T-cell (primary cell): ENCODE results near the gene CDK5RAP3. TPM values are rescaled to one million over a fixed set of nuclear protein-coding genes. Genes with fewer than 3 reads are reported as not detected.

Experiments
- ATAC-seq, 4 experiments: fragments of 200-7000 bp in 3 of 4; fragments of 150-1000 bp in 1 of 4; cut with Tn5 transposase; replicated peaks in 1 of 4; 1 replicate in 3 of 4; 2 replicates in 1 of 4; pipeline ENCODE4 v1.10.0; 2021; ENCODE audit warnings: moderate library complexity in 3 of 4, mild to moderate bottlenecking in 2 of 4, moderate number of reproducible peaks in 1 of 4
- CTCF ChIA-PET, 2 donors: fragments of 300-600 bp; sonication (Branson Sonifier 250); formaldehyde crosslinking; loops; one replicate each; lab custom pipeline; 2022; ENCODE audit warnings: antibody characterized with exemption in 2 of 2; lab: Charles Lee
- POLR2A ChIA-PET, 2 donors: fragments of 300-600 bp; sonication (Branson Sonifier 250); formaldehyde crosslinking; loops; one replicate each; lab custom pipeline; 2022; ENCODE audit warnings: antibody characterized with exemption in 2 of 2; lab: Charles Lee
- DNase-seq, 35 experiments: peaks; one replicate each; pipeline versions ENCODE4 v3.0.0 to v3.0.0-alpha.2; 2013 to 2023
- H3K27ac ChIP-seq: one replicate; pipeline ENCODE4 v1.5.1; 2013; ENCODE audit warnings: low read length
- H3K27me3 ChIP-seq, 2 experiments: replicated peaks in 1 of 2; 1 replicate in 1 of 2; 2 replicates in 1 of 2; pipeline versions ENCODE4 v1.6.1 to v1.7.0; 2013; ENCODE audit warnings: low read length in 1 of 2, mixed read lengths in 1 of 2; ENCODE audit not compliant: control insufficient read depth in 2 of 2, insufficient read depth in 2 of 2; ENCODE audit errors: extremely low read depth in 1 of 2
- H3K36me3 ChIP-seq, 2 donors: 1 replicate in 1 of 2; 2 replicates in 1 of 2; pipeline versions ENCODE4 v1.6.1 to v1.7.0; 2013; ENCODE audit warnings: low read length in 1 of 2; ENCODE audit not compliant: control insufficient read depth in 2 of 2, insufficient read depth in 1 of 2; ENCODE audit errors: extremely low read depth in 1 of 2
- H3K4me1 ChIP-seq, 2 experiments: 1 replicate in 1 of 2; 2 replicates in 1 of 2; pipeline versions ENCODE4 v1.6.1 to v1.7.0; 2013; ENCODE audit warnings: low read length in 2 of 2, mixed read lengths in 1 of 2; ENCODE audit not compliant: insufficient read depth in 2 of 2, control insufficient read depth in 1 of 2; ENCODE audit errors: extremely low read depth in 1 of 2
- H3K4me3 ChIP-seq, 2 donors: 1 replicate in 1 of 2; 2 replicates in 1 of 2; pipeline versions ENCODE4 v1.5.1 to v1.7.0; 2013; ENCODE audit warnings: mild to moderate bottlenecking in 2 of 2, low read length in 1 of 2, moderate library complexity in 1 of 2; ENCODE audit not compliant: control insufficient read depth in 1 of 2; ENCODE audit errors: extremely low read depth in 1 of 2
- H3K9me3 ChIP-seq: 2 replicates; pipeline ENCODE4 v1.7.0; 2013
- H3K27ac Mint-ChIP-seq, 2 donors: one replicate each; pipeline ENCODE4 v1.8.0; 2020 to 2021; ENCODE audit warnings: mild to moderate bottlenecking in 2 of 2, mixed read lengths in 2 of 2
- H3K27me3 Mint-ChIP-seq, 2 donors: one replicate each; pipeline ENCODE4 v1.8.0; 2021 to 2022; ENCODE audit warnings: mixed read lengths in 2 of 2
- H3K36me3 Mint-ChIP-seq: one replicate; pipeline ENCODE4 v1.8.0; 2021; ENCODE audit warnings: mixed read lengths
- H3K4me1 Mint-ChIP-seq, 3 donors: one replicate each; pipeline ENCODE4 v1.8.0; 2020 to 2022; ENCODE audit warnings: mixed read lengths in 3 of 3, mild to moderate bottlenecking in 1 of 3
- H3K4me3 Mint-ChIP-seq, 3 donors: one replicate each; pipeline ENCODE4 v1.8.0; 2020 to 2022; ENCODE audit warnings: mild to moderate bottlenecking in 3 of 3, mixed read lengths in 3 of 3, moderate library complexity in 3 of 3
- H3K9me3 Mint-ChIP-seq, 3 donors: one replicate each; pipeline ENCODE4 v1.8.0; 2020 to 2022; ENCODE audit warnings: mixed read lengths in 3 of 3
- WGBS: methylation state at CpG from one replicate; pipeline ENCODE4 v1.1.5; 2013; ENCODE audit warnings: missing lambda C conversion rate; ENCODE audit not compliant: insufficient coverage; 5-methylcytosine and 5-hydroxymethylcytosine counted together
- total RNA-seq, 35 experiments: library from RNA in 6 of 35; stranded (reverse) in 6 of 35; fragments of 120-200 nt in 1 of 35; gene quantifications; one replicate each; pipeline versions ENCODE4 v1.2.1 to v1.2.4 and lab custom pipeline; 2013 to 2026

Gene CDK5RAP3
- total RNA-seq, 5 donors from 2014 or later (not counting 1 experiment from before 2014, with no cell fraction given): 247 to 349 (median 318) TPM

- no peak for DNase-seq
- Mint-ChIP-seq H3K27ac (no peak overlapping the region), H3K4me3 (no peak overlapping the region), H3K4me1 (peaks cover 15 to 27% (median 21%) of the 10 kb centered on the region in 3 donors), H3K36me3 (peaks cover 53% of the 10 kb centered on the region), H3K27me3 (no peaks in the 10 kb centered on the region), H3K9me3 (no peaks in the 10 kb centered on the region)
- 78% methylated on average over 7 of the region's 10 CpGs for WGBS
- H3K36me3 ChIP-seq: peaks cover 12 to 63% of the 10 kb centered on the region in 2 donors
- H3K27ac ChIP-seq: no peak overlapping the region
- CTCF ChIA-PET: interaction anchor here in 1 of 2 donors (0.7 kb wide), 1 partner anchor 99 kb away, joined by 3 read pairs; no protein-coding TSS in a partner anchor
- POLR2A ChIA-PET: no interaction called here
- no peaks in the 10 kb centered on the region for H3K27me3 ChIP-seq
- no peaks in the 10 kb centered on the region for H3K9me3 ChIP-seq
- no peak for ATAC-seq
- peaks cover 0 to 18% of the 10 kb centered on the region in 2 experiments for H3K4me1 ChIP-seq
- H3K4me3 ChIP-seq: no peak overlapping the region
Observed at GRCh38 chr17:47975823-47976205, 4.9 kb downstream of the CDK5RAP3 start.

DNA sequence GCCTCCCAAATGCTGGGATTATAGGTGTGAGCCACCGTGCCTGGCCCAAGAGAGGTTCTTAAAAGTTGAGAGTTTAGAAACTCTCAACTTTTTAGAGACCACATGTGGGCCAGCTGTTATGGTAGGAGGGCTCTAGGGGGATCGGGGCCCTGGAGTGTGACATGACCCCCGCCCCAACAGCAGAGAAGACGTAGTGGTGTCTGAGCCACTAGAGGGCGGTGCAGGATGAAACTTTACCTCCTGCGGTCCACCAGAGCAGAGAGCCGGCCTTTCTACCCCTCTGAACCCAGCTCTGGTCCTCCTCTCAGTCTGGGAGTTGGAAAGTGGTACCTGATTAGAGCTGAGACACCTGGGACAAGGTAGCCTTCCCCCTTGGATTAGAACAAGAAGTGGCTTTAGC lies 7.4 kb downstream of the CDK5RAP3 start:
- peaks cover 0 to 26% of the 10 kb centered on the region in 2 experiments for H3K4me1 ChIP-seq
- H3K27me3 Mint-ChIP-seq: no peaks in the 10 kb centered on the region
- no peak overlapping the region for H3K4me3 ChIP-seq
- peaks cover 0 to 14% (median 6%) of the 10 kb centered on the region in 3 donors for H3K4me1 Mint-ChIP-seq
- 67% methylated on average over 4 of the region's 7 CpGs for WGBS
- H3K9me3 ChIP-seq: no peaks in the 10 kb centered on the region
- peaks cover 62% of the 10 kb centered on the region for H3K36me3 Mint-ChIP-seq
- POLR2A ChIA-PET: no interaction called here
- H3K27ac Mint-ChIP-seq: no peak overlapping the region
- H3K36me3 ChIP-seq: peaks cover 15 to 87% of the 10 kb centered on the region in 2 donors
- H3K27ac ChIP-seq: no peak overlapping the region
- H3K27me3 ChIP-seq: no peaks in the 10 kb centered on the region
- ATAC-seq (peak; percentile 48 to 74 (median 56)), DNase-seq (peak in 27 of 35 experiments; percentile 5 to 66 (median 34))
- H3K4me3 Mint-ChIP-seq: no peak overlapping the region
- CTCF ChIA-PET: interaction anchor here (0.6 to 1.1 kb wide), 5 partner anchors 28 to 413 kb away, joined by 3 to 8 read pairs (median 5); no protein-coding TSS in a partner anchor
- no peaks in the 10 kb centered on the region for H3K9me3 Mint-ChIP-seq

DNA sequence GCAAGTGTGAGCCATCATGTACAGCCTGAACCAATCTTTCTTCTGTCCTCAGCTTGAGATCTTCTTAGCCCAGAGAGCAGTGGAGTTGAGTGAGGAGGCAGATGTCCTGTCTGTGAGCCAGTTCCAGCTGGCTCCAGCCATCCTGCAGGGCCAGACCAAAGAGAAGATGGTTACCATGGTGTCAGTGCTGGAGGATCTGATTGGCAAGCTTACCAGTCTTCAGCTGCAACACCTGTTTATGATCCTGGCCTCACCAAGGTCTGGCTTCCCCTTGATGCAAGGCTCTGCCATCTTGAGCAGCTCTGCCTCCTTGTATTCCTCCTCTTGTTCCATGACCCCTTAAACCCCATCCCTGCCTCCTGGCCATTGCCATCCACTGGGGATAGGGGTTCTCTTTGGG lies 9.6 kb downstream of the CDK5RAP3 start:
- DNase-seq (no peak), ATAC-seq (no peak)
- Mint-ChIP-seq H3K36me3 (peaks cover 52% of the 10 kb centered on the region), H3K27ac (no peak overlapping the region), H3K4me3 (no peak overlapping the region), H3K9me3 (no peaks in the 10 kb centered on the region), H3K4me1 (peaks cover 0 to 12% (median 4%) of the 10 kb centered on the region in 3 donors), H3K27me3 (no peaks in the 10 kb centered on the region)
- ChIA-PET CTCF (interaction anchor here in 1 of 2 donors (0.7 kb wide), 1 partner anchor 149 kb away, joined by 3 read pairs; no protein-coding TSS in a partner anchor), POLR2A (no interaction called here)
- Histone ChIP-seq H3K4me1 (peaks cover 0 to 26% of the 10 kb centered on the region in 2 experiments), H3K36me3 (peaks cover 12 to 75% of the 10 kb centered on the region in 2 donors), H3K9me3 (no peaks in the 10 kb centered on the region), H3K4me3 (no peak overlapping the region), H3K27me3 (no peaks in the 10 kb centered on the region), H3K27ac (no peak overlapping the region)

- Histone ChIP-seq H3K36me3 (peaks cover 12 to 66% of the 10 kb centered on the region in 2 donors), H3K4me3 (no peak overlapping the region), H3K9me3 (no peaks in the 10 kb centered on the region), H3K27me3 (no peaks in the 10 kb centered on the region), H3K27ac (no peak overlapping the region), H3K4me1 (peaks cover 0 to 26% of the 10 kb centered on the region in 2 experiments)
- DNase-seq (no peak), ATAC-seq (no peak)
- Mint-ChIP-seq H3K27me3 (no peaks in the 10 kb centered on the region), H3K4me3 (no peak overlapping the region), H3K4me1 (peaks cover 0 to 12% (median 4%) of the 10 kb centered on the region in 3 donors), H3K27ac (no peak overlapping the region), H3K9me3 (no peaks in the 10 kb centered on the region), H3K36me3 (peaks cover 47% of the 10 kb centered on the region)
- ChIA-PET POLR2A (no interaction called here), CTCF (no interaction called here)
- 58% methylated on average over 8 of the region's 9 CpGs for WGBS
Observed at GRCh38 chr17:47981462-47981861, 10.5 kb downstream of the CDK5RAP3 start.

GRCh38 chr17:47982091-47982617 lies 11.2 kb downstream of the CDK5RAP3 start:
- 95% methylated on average over 3 of the region's 14 CpGs for WGBS
- peaks cover 0 to 12% (median 4%) of the 10 kb centered on the region in 3 donors for H3K4me1 Mint-ChIP-seq

DNA sequence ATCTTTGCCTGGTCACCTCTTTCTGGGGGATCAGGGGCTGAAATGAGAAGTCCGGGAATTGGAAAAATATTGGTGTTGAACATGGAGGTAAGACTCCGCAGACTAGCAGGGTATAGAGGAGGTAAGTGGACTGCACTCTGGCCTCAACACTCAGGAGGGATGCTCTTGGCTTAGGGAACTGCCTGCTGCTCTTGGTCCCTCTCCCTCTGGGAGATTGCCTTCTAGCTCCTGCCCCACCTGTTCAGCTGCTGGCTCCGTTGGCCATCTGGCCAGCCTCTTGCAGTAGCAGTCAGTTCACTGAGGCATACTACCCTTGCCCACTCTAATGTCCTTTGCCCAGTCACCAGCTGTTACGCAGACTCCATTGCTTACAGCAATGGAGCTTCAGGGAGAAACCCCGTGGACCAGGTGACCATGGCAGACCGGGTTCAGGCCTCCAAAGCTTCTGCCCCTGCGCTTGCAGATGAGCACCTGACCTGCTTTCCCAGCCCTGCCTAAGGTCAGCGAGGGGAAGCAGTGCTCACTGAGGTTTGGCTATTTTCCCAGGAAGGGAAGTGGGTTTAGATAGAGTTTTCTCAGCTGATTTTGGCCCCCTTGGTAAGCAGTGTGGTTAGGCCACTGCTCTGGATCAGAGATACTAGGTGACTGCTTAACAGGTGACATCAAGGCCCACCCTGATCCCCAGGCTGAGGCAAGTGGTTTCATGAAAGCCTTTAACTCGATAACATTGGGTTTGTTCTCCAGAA lies 11.9 kb downstream of the CDK5RAP3 start:
- Mint-ChIP-seq H3K9me3 (no peaks in the 10 kb centered on the region), H3K4me3 (no peak overlapping the region), H3K36me3 (peaks cover 37% of the 10 kb centered on the region), H3K27me3 (no peaks in the 10 kb centered on the region), H3K4me1 (peaks cover 0 to 12% (median 4%) of the 10 kb centered on the region in 3 donors), H3K27ac (peak overlapping the region in 1 of 2 donors; percentile 48)
- Histone ChIP-seq H3K4me3 (no peak overlapping the region), H3K4me1 (peaks cover 0 to 26% of the 10 kb centered on the region in 2 experiments), H3K9me3 (no peaks in the 10 kb centered on the region), H3K27ac (no peak overlapping the region), H3K36me3 (peaks cover 8 to 58% of the 10 kb centered on the region in 2 donors), H3K27me3 (no peaks in the 10 kb centered on the region)
- CTCF ChIA-PET: interaction anchor here in 1 of 2 donors (0.6 kb wide), 1 partner anchor 28 kb away, joined by 5 read pairs; no protein-coding TSS in a partner anchor
- POLR2A ChIA-PET: no interaction called here
- ATAC-seq: no peak
- no peak for DNase-seq
- 76% methylated on average over 7 of the region's 9 CpGs for WGBS

More at GRCh38 chr17:47982091-47982617, 11.2 kb downstream of the CDK5RAP3 start:
- peaks cover 42% of the 10 kb centered on the region for H3K36me3 Mint-ChIP-seq
- peaks cover 0 to 26% of the 10 kb centered on the region in 2 experiments for H3K4me1 ChIP-seq
- H3K36me3 ChIP-seq: peaks cover 12 to 62% of the 10 kb centered on the region in 2 donors
- no peak overlapping the region for H3K27ac ChIP-seq
- H3K27me3 Mint-ChIP-seq: no peaks in the 10 kb centered on the region
- no peak for ATAC-seq
- DNase-seq: no peak
- H3K9me3 ChIP-seq: no peaks in the 10 kb centered on the region
- H3K27me3 ChIP-seq: no peaks in the 10 kb centered on the region
- peak overlapping the region in 1 of 2 donors; percentile 48 for H3K27ac Mint-ChIP-seq
- H3K4me3 ChIP-seq: no peak overlapping the region
- POLR2A ChIA-PET: no interaction called here
- no peaks in the 10 kb centered on the region for H3K9me3 Mint-ChIP-seq
- CTCF ChIA-PET: interaction anchor here in 1 of 2 donors (0.6 kb wide), 1 partner anchor 27 kb away, joined by 5 read pairs; no protein-coding TSS in a partner anchor
- H3K4me3 Mint-ChIP-seq: no peak overlapping the region
